Femur (tissue), 1 donor: ENCODE measurements around the gene TRIM45.
A peak's percentile ranks its signal among the peaks of the same experiment; 100 is the strongest.
"Not testable (repeated sequence)": the region's sequence is repeated elsewhere in the genome, so short reads cannot be mapped to it uniquely, and the experiment has no call there.

Experiments
- DNase-seq: peaks from one replicate; pipeline ENCODE4 v3.0.0-alpha.2; 2017

The TRIM45 gene

GRCh38 chr1:117130526-117130925 is 9.0 kb upstream of the TRIM45 start:
- DNase-seq = no peak

- no peak for DNase-seq
Measured at GRCh38 chr1:117128323-117129079, 7.0 kb upstream of the TRIM45 start.

- no peak for DNase-seq
Measured at GRCh38 chr1:117127795-117128194, 6.2 kb upstream of the TRIM45 start.

GRCh38 chr1:117124661-117125060 is 3.1 kb upstream of the TRIM45 start:
- peak; percentile 40 for DNase-seq

GRCh38 chr1:117123274-117123673 is 1.7 kb upstream of the TRIM45 start:
- no peak for DNase-seq

GRCh38 chr1:117122330-117123025 is 929 bp upstream of the TRIM45 start:
- DNase-seq = peak; percentile 29

- peak; percentile 33 for DNase-seq
Measured at GRCh38 chr1:117120774-117121588, 568 bp downstream of the TRIM45 start.

GRCh38 chr1:117119144-117119543 is 2.4 kb downstream of the TRIM45 start:
- not testable (repeated sequence) for DNase-seq

- peak; percentile 51 for DNase-seq
Measured at GRCh38 chr1:117118137-117118536, 3.4 kb downstream of the TRIM45 start.

- no peak for DNase-seq
Measured at GRCh38 chr1:117117697-117118096, 3.9 kb downstream of the TRIM45 start.

GRCh38 chr1:117116784-117117130 is 4.8 kb downstream of the TRIM45 start:
- no peak for DNase-seq

GRCh38 chr1:117116090-117116783 is 5.3 kb downstream of the TRIM45 start:
- no peak for DNase-seq

- no peak for DNase-seq
Measured at GRCh38 chr1:117114877-117115276, 6.7 kb downstream of the TRIM45 start.

GRCh38 chr1:117113199-117113598 is 8.3 kb downstream of the TRIM45 start:
- DNase-seq = no peak

- DNase-seq = no peak
Measured at GRCh38 chr1:117112047-117112717, 9.4 kb downstream of the TRIM45 start.

GRCh38 chr1:117110774-117111173 is 10.8 kb downstream of the TRIM45 start:
- no peak for DNase-seq

GRCh38 chr1:117107364-117107763 is 14.2 kb downstream of the TRIM45 start:
- no peak for DNase-seq

- no peak for DNase-seq
Measured at GRCh38 chr1:117106478-117106877, 15.1 kb downstream of the TRIM45 start.

GRCh38 chr1:117105722-117106121 is 15.8 kb downstream of the TRIM45 start:
- no peak for DNase-seq

GRCh38 chr1:117104986-117105385 is 16.6 kb downstream of the TRIM45 start:
- DNase-seq = no peak

GRCh38 chr1:117101858-117102257 is 19.7 kb downstream of the TRIM45 start:
- not testable (repeated sequence) for DNase-seq

GRCh38 chr1:117101334-117101733 is 20.2 kb downstream of the TRIM45 start:
- no peak for DNase-seq
